Heart right ventricle (tissue), 16 donors: Measurements from ENCODE around the gene ITGB3BP. TPM values are rescaled to one million over a fixed set of nuclear protein-coding genes. Genes with fewer than 3 reads are reported as not detected.

Experiments used
- ATAC-seq, 8 donors: fragments of 200-7000 bp; cut with Tn5 transposase; one replicate each; pipeline ENCODE4 v1.9.1; 2020; ENCODE audit warnings: mild to moderate bottlenecking in 8 of 8, moderate library complexity in 8 of 8, moderate number of reproducible peaks in 1 of 8
- DNase-seq, 2 donors: peaks; one replicate each; pipeline ENCODE4 v3.0.0-alpha.2; 2020
- H3K27ac ChIP-seq, 10 donors: fragments of 200-600 bp; sonication (generic) in 2 of 10; one replicate each; pipeline versions ENCODE4 v1.5.0 to v1.8.0; 2020 to 2022; ENCODE audit warnings: mild to moderate bottlenecking in 3 of 10
- H3K27me3 ChIP-seq, 7 donors: fragments of 200-600 bp; one replicate each; pipeline ENCODE4 v1.8.0; 2021 to 2022; ENCODE audit warnings: mild to moderate bottlenecking in 2 of 7
- H3K36me3 ChIP-seq, 9 donors: fragments of 200-600 bp; sonication (generic) in 1 of 9; one replicate each; pipeline versions ENCODE4 v1.5.0 to v1.8.0; 2020 to 2022; ENCODE audit warnings: mild to moderate bottlenecking in 2 of 9
- H3K4me1 ChIP-seq, 9 donors: fragments of 200-600 bp; sonication (generic) in 1 of 9; one replicate each; pipeline versions ENCODE4 v1.5.0 to v1.8.0; 2020 to 2022; ENCODE audit warnings: mild to moderate bottlenecking in 4 of 9
- H3K4me3 ChIP-seq, 10 donors: fragments of 200-600 bp; sonication (generic) in 2 of 10; one replicate each; pipeline versions ENCODE4 v1.5.0 to v1.8.0; 2020 to 2022; ENCODE audit warnings: mild to moderate bottlenecking in 7 of 10, moderate library complexity in 2 of 10
- H3K9me3 ChIP-seq, 11 donors: fragments of 200-600 bp in 10 of 11; sonication (generic) in 2 of 11; one replicate each; pipeline versions ENCODE4 v1.5.0 to v1.8.0; 2013 to 2022; ENCODE audit warnings: mild to moderate bottlenecking in 2 of 11, control low read depth in 1 of 11, moderate library complexity in 1 of 11
- WGBS, 2 donors: extraction: QIAGEN DNeasy Blood & Tissue Kit; methylation state at CpG; one replicate each; pipeline ENCODE4 v1.1.7; 2013; ENCODE audit warnings: inconsistent platforms in 1 of 2; 5-methylcytosine and 5-hydroxymethylcytosine counted together
- intact Hi-C, 10 donors: fragments of 100-400 bp; cut with DNase I; formaldehyde crosslinking; loops; one replicate each; pipeline versions ENCODE4 v1.11.1 to v1.14.2; 2022
- polyA plus RNA-seq, 2 donors: library from polyadenylated mRNA; stranded (reverse); fragments of 200-250 nt; gene quantifications; one replicate each; pipeline ENCODE4 v1.2.3, GENCODE V29; 2013
- total RNA-seq, 10 donors: library from RNA; stranded (reverse); fragmentation: NEBNext Ultra II Directional in 3 of 10; extraction: Animal tissue kit (Norgen Biotek cat#: 25700) in 3 of 10; gene quantifications; one replicate each; pipeline versions ENCODE4 v1.2.1 to v1.2.4, GENCODE V29; 2021 to 2023
- TF ChIP-seq, protein P1 (sequence below), 9 donors: fragments of 200-600 bp; sonication (generic) in 2 of 9; IDR thresholded peaks; one replicate each; pipeline versions ENCODE4 v1.5.0 to v1.8.0; 2021 to 2022; ENCODE audit warnings: antibody characterized with exemption in 9 of 9, mild to moderate bottlenecking in 5 of 9, moderate library complexity in 1 of 9
- donor health status: Arrhythmogenic right ventricular cardiomyopathy.
- donor health status: ischemic (EF 13 %, LVEDD 7.1; RV severe dilation, severe dysfunction).
- donor health status: healthy with polysubstance abuse.
- donor health status: DM: no; HTN: yes; CAD: no.
- donor health status: DM: no; HTN: no; CAD: no.
- donor health status: ischemic (EF 25% LVEDD 6.9; RV normal size, moderate dysfunction).
- donor health status: ischemic (EF 25% LVEDD 5.7; RV mildly dilated, moderate dysfunction).
- donor health status: healthy.
- donor health status: DM: yes; HTN: yes; CAD: no.
- donor health status: Ischemic cardiomyopathy.
- donor health status: ischemic (EF 35%, LVEDD 5.7; RV mildly dilated, moderate dysfunction).
- donor health status: nonischemic (EF 11% LVEDD 7.7; RV severe dilation, severe dysfunction).
- donor health status: DM: yes; HTN: yes; CAD: no.
- donor health status: PGD.
- donor health status: ischemic (EF 29% LVEDD 5.4; RV normal size, mild dysfunction).
- donor health status: nonischemic (EF 23%, LVEDD 6.1; RV moderate dilation, normal function).

ITGB3BP gene
- total and polyA plus RNA-seq, 12 donors: 4.3 to 14.7 (median 7.4) TPM

DNA sequence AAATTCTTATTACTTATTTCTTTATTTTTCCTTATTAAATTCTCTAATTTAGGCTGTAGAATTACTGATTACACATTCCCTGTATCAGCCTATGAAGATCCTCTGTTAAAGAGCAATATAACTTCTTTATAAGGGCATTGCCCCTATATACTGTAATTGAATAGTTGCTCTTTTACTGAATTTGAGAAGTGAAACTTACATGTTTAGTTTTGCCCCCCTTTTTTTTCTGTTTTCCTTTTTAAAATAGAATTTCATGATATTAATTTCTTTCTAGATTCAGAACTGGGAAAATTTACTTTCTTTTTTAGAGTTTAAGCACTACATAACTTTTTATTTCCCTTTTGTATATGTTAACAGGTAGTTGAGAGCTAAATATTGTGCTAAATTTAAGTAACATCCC lies 40.7 kb upstream of the ITGB3BP start:
- TF ChIP-seq, protein P1, sequence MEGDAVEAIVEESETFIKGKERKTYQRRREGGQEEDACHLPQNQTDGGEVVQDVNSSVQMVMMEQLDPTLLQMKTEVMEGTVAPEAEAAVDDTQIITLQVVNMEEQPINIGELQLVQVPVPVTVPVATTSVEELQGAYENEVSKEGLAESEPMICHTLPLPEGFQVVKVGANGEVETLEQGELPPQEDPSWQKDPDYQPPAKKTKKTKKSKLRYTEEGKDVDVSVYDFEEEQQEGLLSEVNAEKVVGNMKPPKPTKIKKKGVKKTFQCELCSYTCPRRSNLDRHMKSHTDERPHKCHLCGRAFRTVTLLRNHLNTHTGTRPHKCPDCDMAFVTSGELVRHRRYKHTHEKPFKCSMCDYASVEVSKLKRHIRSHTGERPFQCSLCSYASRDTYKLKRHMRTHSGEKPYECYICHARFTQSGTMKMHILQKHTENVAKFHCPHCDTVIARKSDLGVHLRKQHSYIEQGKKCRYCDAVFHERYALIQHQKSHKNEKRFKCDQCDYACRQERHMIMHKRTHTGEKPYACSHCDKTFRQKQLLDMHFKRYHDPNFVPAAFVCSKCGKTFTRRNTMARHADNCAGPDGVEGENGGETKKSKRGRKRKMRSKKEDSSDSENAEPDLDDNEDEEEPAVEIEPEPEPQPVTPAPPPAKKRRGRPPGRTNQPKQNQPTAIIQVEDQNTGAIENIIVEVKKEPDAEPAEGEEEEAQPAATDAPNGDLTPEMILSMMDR (IDR thresholded peaks at IDR 0.05): no peak
- Histone ChIP-seq H3K4me1 (no peaks in the 10 kb centered on the region), H3K27me3 (no peaks in the 10 kb centered on the region), H3K4me3 (no peak overlapping the region), H3K27ac (no peak overlapping the region), H3K9me3 (no peaks in the 10 kb centered on the region), H3K36me3 (peaks cover 0 to 52% (median 4%) of the 10 kb centered on the region in 9 donors)
- DNase-seq (no peak), ATAC-seq (no peak)
- intact Hi-C loops: no loop called here

DNA sequence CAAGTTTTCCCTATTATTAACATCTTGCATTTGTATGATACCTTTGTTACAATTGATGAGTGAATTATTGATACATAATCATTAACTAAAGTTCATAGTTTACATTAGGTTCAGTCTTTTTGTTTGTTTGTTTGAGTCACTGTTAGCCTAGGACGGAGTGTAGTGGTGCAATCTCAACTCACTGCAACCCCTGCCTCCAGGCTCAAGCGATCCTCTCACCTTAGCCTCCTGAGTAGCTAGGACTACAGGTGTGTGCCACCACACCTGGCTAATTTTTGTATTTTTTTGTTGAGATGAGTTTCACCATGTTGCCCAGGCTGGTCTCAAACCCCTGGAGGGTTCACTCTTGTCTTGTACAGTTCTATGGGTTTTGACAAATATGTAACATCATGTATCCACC lies 36.3 kb upstream of the ITGB3BP start:
- Histone ChIP-seq H3K4me1 (no peaks in the 10 kb centered on the region), H3K36me3 (peaks cover 0 to 51% (median 0%) of the 10 kb centered on the region in 9 donors), H3K9me3 (no peaks in the 10 kb centered on the region), H3K27me3 (no peaks in the 10 kb centered on the region), H3K27ac (no peak overlapping the region), H3K4me3 (no peak overlapping the region)
- TF ChIP-seq, protein P1 (IDR thresholded peaks at IDR 0.05): no peak
- no peak for DNase-seq
- no peak for ATAC-seq
- intact Hi-C loops: loop anchor here in 1 of 10 donors (5.0 kb wide), 1 partner anchor 688 kb away; no protein-coding TSS in a partner anchor
- 98 to 100% methylated on average over 2 of the region's 2 CpGs for WGBS, 2 donors

DNA sequence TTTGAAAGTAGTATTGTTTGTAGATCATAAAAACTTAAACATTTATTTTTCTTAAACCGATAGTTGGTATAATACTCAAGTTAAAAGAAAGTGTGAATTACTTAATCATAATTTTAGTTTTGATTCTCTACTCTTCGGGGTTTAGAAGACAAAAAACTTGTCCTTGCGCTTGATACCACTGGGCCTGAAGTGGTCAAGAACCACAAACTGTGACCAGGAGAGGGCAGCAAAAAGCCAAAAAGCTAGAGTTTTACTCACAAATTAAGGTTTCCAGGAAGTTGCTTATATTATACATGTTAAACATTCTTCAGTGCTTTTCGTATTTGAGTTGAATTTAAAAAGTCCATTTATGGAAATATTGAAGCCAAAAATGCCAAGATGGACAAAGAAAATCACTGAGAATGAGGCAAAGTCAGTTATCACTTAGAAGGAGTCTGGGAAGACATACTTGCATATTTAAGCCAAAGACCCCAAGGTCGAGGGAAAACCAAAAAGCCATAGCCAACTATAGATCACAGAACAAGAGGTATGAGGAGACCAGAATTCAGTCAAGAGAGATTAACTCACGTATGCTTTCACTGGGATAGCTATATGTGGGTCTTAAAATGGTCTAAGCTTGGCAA lies 34.5 kb upstream of the ITGB3BP start:
- no peak for ATAC-seq
- no peak overlapping the region for H3K27ac ChIP-seq
- TF ChIP-seq, protein P1 (IDR thresholded peaks at IDR 0.05): peak in 8 of 9 donors; percentile 19 to 57 (median 42)
- intact Hi-C loops: loop anchor here in 1 of 10 donors (5.0 kb wide), 1 partner anchor 690 kb away; no protein-coding TSS in a partner anchor
- WGBS, 2 donors: 75 to 76% methylated on average over 6 of the region's 6 CpGs
- no peaks in the 10 kb centered on the region for H3K4me1 ChIP-seq
- H3K9me3 ChIP-seq: no peaks in the 10 kb centered on the region
- peaks cover 0 to 69% (median 0%) of the 10 kb centered on the region in 9 donors for H3K36me3 ChIP-seq
- no peak for DNase-seq
- H3K27me3 ChIP-seq: no peaks in the 10 kb centered on the region
- H3K4me3 ChIP-seq: no peak overlapping the region

DNA sequence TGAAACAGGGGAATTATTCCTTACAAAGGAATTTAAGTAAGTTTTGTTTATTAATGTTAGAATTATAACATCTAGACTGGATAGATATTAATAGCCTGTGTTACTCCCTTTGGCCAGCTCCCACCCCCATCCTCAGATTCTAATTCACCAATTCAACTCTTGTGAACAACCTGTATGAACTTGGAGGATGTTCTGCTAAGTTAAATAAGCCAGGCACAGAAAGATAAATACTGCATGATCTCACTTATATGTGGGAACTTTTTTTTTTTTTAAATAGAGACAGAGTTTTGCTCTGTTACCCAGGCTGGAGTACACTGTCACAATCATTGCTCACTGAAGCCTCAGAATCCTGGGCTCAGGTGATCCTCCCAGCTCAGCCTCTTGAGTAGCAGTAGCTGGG lies 32.5 kb upstream of the ITGB3BP start:
- intact Hi-C loops: loop anchor here in 1 of 10 donors (5.0 kb wide), 1 partner anchor 692 kb away; no protein-coding TSS in a partner anchor
- Histone ChIP-seq H3K36me3 (peaks cover 0 to 68% (median 0%) of the 10 kb centered on the region in 9 donors), H3K4me1 (no peaks in the 10 kb centered on the region), H3K9me3 (no peaks in the 10 kb centered on the region), H3K4me3 (no peak overlapping the region), H3K27me3 (no peaks in the 10 kb centered on the region), H3K27ac (no peak overlapping the region)
- ATAC-seq (no peak), DNase-seq (no peak)
- TF ChIP-seq, protein P1 (IDR thresholded peaks at IDR 0.05): no peak
